Muscle layer of duodenum (tissue), 2 donors: ENCODE results near the gene SNX20.

Source experiments
- H3K27ac ChIP-seq: one replicate; pipeline ENCODE4 v1.7.0; 2013; ENCODE audit warnings: mild to moderate bottlenecking, low read length
- H3K27me3 ChIP-seq: one replicate; pipeline ENCODE4 v1.7.0; 2013; ENCODE audit warnings: low read depth, mild to moderate bottlenecking, control low read depth, low read length
- H3K36me3 ChIP-seq, 2 donors: one replicate each; pipeline ENCODE4 v1.7.0; 2013; ENCODE audit warnings: low read length in 2 of 2, control low read depth in 1 of 2, mild to moderate bottlenecking in 1 of 2; ENCODE audit not compliant: insufficient read depth in 2 of 2, control insufficient read depth in 1 of 2
- H3K4me1 ChIP-seq, 2 donors: one replicate each; pipeline ENCODE4 v1.7.0; 2013; ENCODE audit warnings: low read length in 2 of 2, mild to moderate bottlenecking in 2 of 2, control low read depth in 1 of 2, moderate library complexity in 1 of 2; ENCODE audit not compliant: insufficient read depth in 2 of 2, control insufficient read depth in 1 of 2
- H3K4me3 ChIP-seq, 2 donors: one replicate each; pipeline ENCODE4 v1.7.0; 2013; ENCODE audit warnings: low read length in 2 of 2, low read depth in 1 of 2, mild to moderate bottlenecking in 1 of 2
- H3K9me3 ChIP-seq, 2 donors: one replicate each; pipeline ENCODE4 v1.7.0; 2013; ENCODE audit warnings: low read length in 2 of 2, control low read depth in 1 of 2, mild to moderate bottlenecking in 1 of 2; ENCODE audit not compliant: control insufficient read depth in 1 of 2
- donor health status: healthy.

Gene SNX20

GRCh38 chr16:50629334-50629733, 51.8 kb downstream of the SNX20 start:
- Histone ChIP-seq H3K27me3 (no peaks in the 10 kb centered on the region), H3K4me3 (no peak overlapping the region), H3K9me3 (no peaks in the 10 kb centered on the region), H3K4me1 (peaks cover 11 to 35% of the 10 kb centered on the region in 2 donors), H3K27ac (no peak overlapping the region), H3K36me3 (peaks cover 0 to 8% of the 10 kb centered on the region in 2 donors)

GRCh38 chr16:50628156-50628802, 52.8 kb downstream of the SNX20 start:
- H3K27ac ChIP-seq: no peak overlapping the region
- no peaks in the 10 kb centered on the region for H3K27me3 ChIP-seq
- H3K4me1 ChIP-seq: peaks cover 11 to 36% of the 10 kb centered on the region in 2 donors
- H3K4me3 ChIP-seq: no peak overlapping the region
- peaks cover 0 to 6% of the 10 kb centered on the region in 2 donors for H3K36me3 ChIP-seq
- no peaks in the 10 kb centered on the region for H3K9me3 ChIP-seq

GRCh38 chr16:50627419-50627818, 53.7 kb downstream of the SNX20 start:
- Histone ChIP-seq H3K27me3 (no peaks in the 10 kb centered on the region), H3K9me3 (no peaks in the 10 kb centered on the region), H3K4me3 (no peak overlapping the region), H3K27ac (no peak overlapping the region), H3K4me1 (peaks cover 11 to 36% of the 10 kb centered on the region in 2 donors), H3K36me3 (no peaks in the 10 kb centered on the region)

GRCh38 chr16:50626868-50627267, 54.2 kb downstream of the SNX20 start:
- Histone ChIP-seq H3K4me3 (no peak overlapping the region), H3K9me3 (no peaks in the 10 kb centered on the region), H3K27me3 (no peaks in the 10 kb centered on the region), H3K27ac (no peak overlapping the region), H3K4me1 (peaks cover 11 to 36% of the 10 kb centered on the region in 2 donors), H3K36me3 (no peaks in the 10 kb centered on the region)

- Histone ChIP-seq H3K4me3 (no peak overlapping the region), H3K9me3 (no peaks in the 10 kb centered on the region), H3K27ac (no peak overlapping the region), H3K4me1 (peaks cover 11 to 32% of the 10 kb centered on the region in 2 donors), H3K27me3 (no peaks in the 10 kb centered on the region), H3K36me3 (no peaks in the 10 kb centered on the region)
Observed at GRCh38 chr16:50625374-50625773, 55.7 kb downstream of the SNX20 start.

GRCh38 chr16:50624449-50624970, 56.6 kb downstream of the SNX20 start:
- H3K4me3 ChIP-seq: no peak overlapping the region
- H3K9me3 ChIP-seq: no peaks in the 10 kb centered on the region
- peaks cover 11 to 31% of the 10 kb centered on the region in 2 donors for H3K4me1 ChIP-seq
- no peak overlapping the region for H3K27ac ChIP-seq
- H3K27me3 ChIP-seq: no peaks in the 10 kb centered on the region
- H3K36me3 ChIP-seq: no peaks in the 10 kb centered on the region

- Histone ChIP-seq H3K27me3 (no peaks in the 10 kb centered on the region), H3K36me3 (no peaks in the 10 kb centered on the region), H3K4me3 (no peak overlapping the region), H3K9me3 (no peaks in the 10 kb centered on the region), H3K4me1 (peaks cover 11 to 41% of the 10 kb centered on the region in 2 donors), H3K27ac (no peak overlapping the region)
Observed at GRCh38 chr16:50622643-50623369, 58.3 kb downstream of the SNX20 start.

- H3K27ac ChIP-seq: no peak overlapping the region
- no peaks in the 10 kb centered on the region for H3K9me3 ChIP-seq
- H3K27me3 ChIP-seq: no peaks in the 10 kb centered on the region
- H3K4me3 ChIP-seq: no peak overlapping the region
- H3K4me1 ChIP-seq: peaks cover 8 to 42% of the 10 kb centered on the region in 2 donors
- H3K36me3 ChIP-seq: no peaks in the 10 kb centered on the region
Observed at GRCh38 chr16:50622029-50622428, 59.1 kb downstream of the SNX20 start.
